Neural cell (in vitro differentiated cells): ENCODE measurements around the gene SIVA1. TPM values are rescaled to one million over a fixed set of nuclear protein-coding genes. Genes with fewer than 3 reads are reported as not detected.
A peak's percentile ranks its signal among the peaks of the same experiment; 100 is the strongest.

Source experiments
- H2AFZ ChIP-seq: fragments of 200-600, 300-800 bp; sonication (generic), shearing (Covaris generic); 2 replicates; pipeline ENCODE4 v1.6.0; 2014; ENCODE audit warnings: low read depth, mild to moderate bottlenecking, antibody characterized with exemption, low read length, moderate library complexity
- H3F3A ChIP-seq: fragments of 200-600 bp; shearing (Covaris generic); 2 replicates; pipeline ENCODE4 v1.6.1; 2016; ENCODE audit warnings: mild to moderate bottlenecking, moderate library complexity, mixed read lengths, antibody characterized with exemption, low read length; ENCODE audit not compliant: insufficient read depth, poor library complexity, severe bottlenecking
- H3K27ac ChIP-seq: fragments of 200-600, 300-800 bp; sonication (generic), shearing (Covaris generic); 2 replicates; pipeline ENCODE4 v1.5.1; 2014; ENCODE audit warnings: mild to moderate bottlenecking, low read length, moderate library complexity
- H3K27me3 ChIP-seq: fragments of 300-800, 200-600 bp; sonication (generic), shearing (Covaris generic); 2 replicates; pipeline ENCODE4 v1.6.0; 2014; ENCODE audit warnings: mild to moderate bottlenecking, low read depth, low read length, moderate library complexity; ENCODE audit not compliant: insufficient read depth
- H3K36me3 ChIP-seq: fragments of 300-800, 200-600 bp; sonication (generic), shearing (Covaris generic); 2 replicates; pipeline ENCODE4 v1.5.1; 2014; ENCODE audit warnings: mild to moderate bottlenecking, antibody characterized with exemption, low read length, moderate library complexity; ENCODE audit not compliant: insufficient read depth
- H3K4me2 ChIP-seq: fragments of 300-800, 200-600 bp; sonication (generic), shearing (Covaris generic); 2 replicates; pipeline ENCODE4 v1.6.0; 2014; ENCODE audit warnings: mild to moderate bottlenecking, low read length
- H3K4me3 ChIP-seq: fragments of 300-800, 200-600 bp; sonication (generic), shearing (Covaris generic); 2 replicates; pipeline ENCODE4 v1.5.1; 2014; ENCODE audit warnings: mild to moderate bottlenecking, low read length, moderate library complexity
- H3K79me2 ChIP-seq: fragments of 200-600 bp; shearing (Covaris generic); replicated peaks from 2 replicates; pipeline ENCODE4 v1.6.0; 2014; ENCODE audit warnings: mild to moderate bottlenecking, low read length, moderate library complexity; ENCODE audit not compliant: insufficient read depth
- H3K9ac ChIP-seq: fragments of 300-800, 200-600 bp; sonication (generic), shearing (Covaris generic); 2 replicates; pipeline ENCODE4 v1.6.1; 2016; ENCODE audit warnings: mild to moderate bottlenecking, low read length, mixed read lengths
- H3K9me2 ChIP-seq: fragments of 200-600 bp; shearing (Covaris generic); 2 replicates; pipeline ENCODE4 v1.6.1; 2016; ENCODE audit warnings: mild to moderate bottlenecking, low read length, mixed read lengths; ENCODE audit not compliant: insufficient read depth
- H3K9me3 ChIP-seq: fragments of 200-600, 300-800 bp; sonication (generic), shearing (Covaris generic); 2 replicates; pipeline ENCODE4 v1.6.1; 2016; ENCODE audit warnings: mild to moderate bottlenecking, mixed run types, low read length, moderate library complexity, mixed read lengths
- H4K20me1 ChIP-seq: fragments of 200-600 bp; shearing (Covaris generic); 2 replicates; pipeline ENCODE4 v1.6.1; 2016; ENCODE audit warnings: mild to moderate bottlenecking, mixed run types; ENCODE audit not compliant: insufficient read depth
- EP300 ChIP-seq: fragments of 450-650 bp; conservative IDR thresholded peaks from 2 replicates; pipeline ENCODE4 v1.6.1; 2014; ENCODE audit warnings: antibody characterized with exemption, mild to moderate bottlenecking, moderate library complexity; ENCODE audit not compliant: poor library complexity, severe bottlenecking
- EZH2 ChIP-seq: fragments of 200-600, 300-800 bp; shearing (Covaris generic), sonication (generic); IDR thresholded peaks from 2 replicates; pipeline ENCODE4 v1.6.1; 2014; ENCODE audit warnings: antibody characterized with exemption, low read length, borderline replicate concordance, mild to moderate bottlenecking; ENCODE audit not compliant: insufficient read depth, poor library complexity, severe bottlenecking
- MXI1 ChIP-seq: fragments of 450-650 bp; conservative IDR thresholded peaks from 2 replicates; pipeline ENCODE4 v1.6.1; 2014; ENCODE audit warnings: antibody characterized with exemption, mild to moderate bottlenecking; ENCODE audit not compliant: poor library complexity, severe bottlenecking
- POLR2AphosphoS5 ChIP-seq: IDR thresholded peaks from 2 replicates; pipeline ENCODE4 v1.6.1; 2012
- RAD21 ChIP-seq: fragments of 450-650 bp; conservative IDR thresholded peaks from 2 replicates; pipeline ENCODE4 v1.6.1; 2014; ENCODE audit warnings: antibody characterized with exemption, mild to moderate bottlenecking, moderate library complexity
- SMC3 ChIP-seq: fragments of 450-650 bp; conservative IDR thresholded peaks from 2 replicates; pipeline ENCODE4 v1.6.1; 2014; ENCODE audit warnings: antibody characterized with exemption, mild to moderate bottlenecking, moderate library complexity; ENCODE audit not compliant: poor library complexity
- TAF1 ChIP-seq: IDR thresholded peaks from 2 replicates; pipeline ENCODE4 v1.6.1; 2012; ENCODE audit warnings: low read depth
- polyA plus RNA-seq: library from polyadenylated mRNA; depleted of rRNA; stranded (reverse); fragments of >200 nt; gene quantifications from 2 replicates; pipeline ENCODE4 v1.2.3, GENCODE V29; 2014
- TF ChIP-seq, protein P1 (sequence below): fragments of 450-650 bp; IDR thresholded peaks from 2 replicates; pipeline ENCODE4 v1.5.1; 2014; ENCODE audit warnings: antibody characterized with exemption, mild to moderate bottlenecking, moderate library complexity; ENCODE audit not compliant: poor library complexity, severe bottlenecking
- TF ChIP-seq, protein P2 (sequence below): IDR thresholded peaks from 2 replicates; pipeline ENCODE4 v1.6.1; 2012; ENCODE audit warnings: borderline replicate concordance

The SIVA1 gene
- polyA plus RNA-seq, 1 donor from 2014 or later = 180 TPM

DNA sequence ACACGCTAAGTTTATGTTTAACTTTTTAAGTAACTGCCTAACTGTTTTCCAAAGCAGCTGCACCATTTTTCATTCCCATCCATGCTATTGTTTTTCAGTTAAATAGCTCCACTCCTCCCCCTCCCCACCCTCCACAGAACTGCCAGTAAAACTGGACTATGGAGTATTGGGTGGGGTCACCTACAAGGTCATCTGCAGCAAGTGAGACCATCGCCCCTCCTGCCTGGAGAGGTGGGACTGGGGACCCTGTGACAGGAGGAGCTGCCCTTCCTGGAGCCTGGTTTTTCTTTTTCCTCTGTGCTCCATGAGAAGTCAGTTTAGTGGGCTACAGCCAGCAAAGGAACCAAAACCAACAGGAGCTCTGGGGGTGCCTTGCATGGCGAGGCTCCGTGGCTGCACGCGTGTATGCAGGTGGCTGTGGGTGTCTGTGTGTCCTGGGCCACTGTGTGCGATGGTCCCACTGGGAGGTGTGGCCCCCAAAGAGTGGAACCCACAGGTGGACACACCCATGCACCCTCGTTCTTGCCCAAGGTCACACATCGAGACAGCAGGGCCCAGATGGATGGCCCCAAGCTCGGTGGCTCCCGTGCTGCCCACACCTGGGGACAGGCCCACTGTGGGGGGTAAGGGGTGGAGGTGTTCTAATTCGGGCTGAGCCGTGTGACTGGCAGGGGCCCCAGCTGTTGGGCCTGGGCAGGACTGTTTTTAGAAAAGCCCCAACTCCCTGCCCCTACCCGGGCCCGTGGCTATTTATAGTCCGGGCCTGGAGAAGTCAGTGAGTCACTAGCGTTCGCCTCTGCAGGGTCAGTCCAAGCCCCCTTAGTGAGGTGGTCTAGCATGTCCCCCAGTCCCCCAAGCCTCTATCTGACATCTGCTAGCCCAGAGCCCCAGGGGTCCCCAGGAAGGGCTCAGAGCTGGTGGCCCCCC, 31.2 kb upstream of the SIVA1 start:
- H3K9me3 ChIP-seq = no peaks in the 10 kb centered on the region
- no peaks in the 10 kb centered on the region for H3F3A ChIP-seq
- H2AFZ ChIP-seq = no peak overlapping the region
- no peaks in the 10 kb centered on the region for H3K36me3 ChIP-seq
- H3K27me3 ChIP-seq = peaks cover 4% of the 10 kb centered on the region
- H3K4me3 ChIP-seq = no peak overlapping the region
- H3K9me2 ChIP-seq = no peaks in the 10 kb centered on the region
- no peak overlapping the region for H3K9ac ChIP-seq
- TF ChIP-seq MXI1 = no peak
- no peak for TF ChIP-seq POLR2AphosphoS5
- TF ChIP-seq SMC3 = no peak
- no peak for TF ChIP-seq EZH2
- TF ChIP-seq, protein P1, sequence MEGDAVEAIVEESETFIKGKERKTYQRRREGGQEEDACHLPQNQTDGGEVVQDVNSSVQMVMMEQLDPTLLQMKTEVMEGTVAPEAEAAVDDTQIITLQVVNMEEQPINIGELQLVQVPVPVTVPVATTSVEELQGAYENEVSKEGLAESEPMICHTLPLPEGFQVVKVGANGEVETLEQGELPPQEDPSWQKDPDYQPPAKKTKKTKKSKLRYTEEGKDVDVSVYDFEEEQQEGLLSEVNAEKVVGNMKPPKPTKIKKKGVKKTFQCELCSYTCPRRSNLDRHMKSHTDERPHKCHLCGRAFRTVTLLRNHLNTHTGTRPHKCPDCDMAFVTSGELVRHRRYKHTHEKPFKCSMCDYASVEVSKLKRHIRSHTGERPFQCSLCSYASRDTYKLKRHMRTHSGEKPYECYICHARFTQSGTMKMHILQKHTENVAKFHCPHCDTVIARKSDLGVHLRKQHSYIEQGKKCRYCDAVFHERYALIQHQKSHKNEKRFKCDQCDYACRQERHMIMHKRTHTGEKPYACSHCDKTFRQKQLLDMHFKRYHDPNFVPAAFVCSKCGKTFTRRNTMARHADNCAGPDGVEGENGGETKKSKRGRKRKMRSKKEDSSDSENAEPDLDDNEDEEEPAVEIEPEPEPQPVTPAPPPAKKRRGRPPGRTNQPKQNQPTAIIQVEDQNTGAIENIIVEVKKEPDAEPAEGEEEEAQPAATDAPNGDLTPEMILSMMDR = no peak
- TF ChIP-seq, protein P2, sequence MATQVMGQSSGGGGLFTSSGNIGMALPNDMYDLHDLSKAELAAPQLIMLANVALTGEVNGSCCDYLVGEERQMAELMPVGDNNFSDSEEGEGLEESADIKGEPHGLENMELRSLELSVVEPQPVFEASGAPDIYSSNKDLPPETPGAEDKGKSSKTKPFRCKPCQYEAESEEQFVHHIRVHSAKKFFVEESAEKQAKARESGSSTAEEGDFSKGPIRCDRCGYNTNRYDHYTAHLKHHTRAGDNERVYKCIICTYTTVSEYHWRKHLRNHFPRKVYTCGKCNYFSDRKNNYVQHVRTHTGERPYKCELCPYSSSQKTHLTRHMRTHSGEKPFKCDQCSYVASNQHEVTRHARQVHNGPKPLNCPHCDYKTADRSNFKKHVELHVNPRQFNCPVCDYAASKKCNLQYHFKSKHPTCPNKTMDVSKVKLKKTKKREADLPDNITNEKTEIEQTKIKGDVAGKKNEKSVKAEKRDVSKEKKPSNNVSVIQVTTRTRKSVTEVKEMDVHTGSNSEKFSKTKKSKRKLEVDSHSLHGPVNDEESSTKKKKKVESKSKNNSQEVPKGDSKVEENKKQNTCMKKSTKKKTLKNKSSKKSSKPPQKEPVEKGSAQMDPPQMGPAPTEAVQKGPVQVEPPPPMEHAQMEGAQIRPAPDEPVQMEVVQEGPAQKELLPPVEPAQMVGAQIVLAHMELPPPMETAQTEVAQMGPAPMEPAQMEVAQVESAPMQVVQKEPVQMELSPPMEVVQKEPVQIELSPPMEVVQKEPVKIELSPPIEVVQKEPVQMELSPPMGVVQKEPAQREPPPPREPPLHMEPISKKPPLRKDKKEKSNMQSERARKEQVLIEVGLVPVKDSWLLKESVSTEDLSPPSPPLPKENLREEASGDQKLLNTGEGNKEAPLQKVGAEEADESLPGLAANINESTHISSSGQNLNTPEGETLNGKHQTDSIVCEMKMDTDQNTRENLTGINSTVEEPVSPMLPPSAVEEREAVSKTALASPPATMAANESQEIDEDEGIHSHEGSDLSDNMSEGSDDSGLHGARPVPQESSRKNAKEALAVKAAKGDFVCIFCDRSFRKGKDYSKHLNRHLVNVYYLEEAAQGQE = no peak
- no peak for TF ChIP-seq RAD21
- H4K20me1 ChIP-seq = no peaks in the 10 kb centered on the region
- H3K79me2 ChIP-seq = no peaks in the 10 kb centered on the region
- H3K27ac ChIP-seq = no peak overlapping the region
- no peak overlapping the region for H3K4me2 ChIP-seq

DNA sequence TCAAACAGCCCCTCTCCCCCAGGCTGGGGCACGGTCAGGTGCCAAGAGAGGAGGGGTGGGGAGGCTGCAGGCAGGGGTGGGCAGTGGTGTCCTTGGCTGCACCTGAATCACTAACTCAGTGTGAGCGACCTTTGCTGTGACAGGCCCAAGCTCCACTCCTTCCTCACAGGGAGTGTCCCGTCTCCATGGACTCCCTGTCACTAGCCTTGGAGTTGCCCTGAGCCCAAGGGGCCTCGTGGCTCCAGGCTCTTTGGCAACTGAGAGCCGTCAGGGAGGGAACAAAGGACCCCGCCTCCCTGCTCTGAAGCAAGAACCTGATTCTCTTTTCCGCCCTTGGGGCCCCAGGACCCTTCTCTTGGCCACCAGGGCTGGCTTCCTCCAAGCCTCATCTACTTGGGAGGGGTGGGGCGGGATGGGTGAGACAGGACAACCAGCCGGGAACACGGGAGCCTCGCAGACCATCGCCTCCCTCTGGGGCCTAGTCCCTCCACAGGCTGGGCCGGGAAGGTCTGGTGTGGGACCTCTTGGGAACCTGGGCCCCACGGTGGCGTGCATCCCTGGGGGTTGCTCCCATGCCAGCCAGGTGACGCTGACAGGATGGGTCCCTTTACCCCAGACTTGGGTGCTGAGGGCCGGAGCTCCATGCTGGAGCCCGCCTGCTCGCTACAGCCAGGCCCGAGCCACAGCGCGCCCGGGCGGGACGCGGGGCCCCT, 29.9 kb upstream of the SIVA1 start:
- no peaks in the 10 kb centered on the region for H4K20me1 ChIP-seq
- no peaks in the 10 kb centered on the region for H3F3A ChIP-seq
- H2AFZ ChIP-seq = no peak overlapping the region
- H3K4me3 ChIP-seq = peak overlapping the region; percentile 57
- H3K9me3 ChIP-seq = no peaks in the 10 kb centered on the region
- peaks cover 4% of the 10 kb centered on the region for H3K27me3 ChIP-seq
- H3K27ac ChIP-seq = no peak overlapping the region
- no peaks in the 10 kb centered on the region for H3K36me3 ChIP-seq
- H3K9ac ChIP-seq = no peak overlapping the region
- H3K9me2 ChIP-seq = no peaks in the 10 kb centered on the region
- TF ChIP-seq TAF1 (no peak), SMC3 (no peak), POLR2AphosphoS5 (no peak), MXI1 (no peak), EP300 (no peak), RAD21 (no peak), EZH2 (no peak)
- TF ChIP-seq, protein P1 = no peak
- TF ChIP-seq, protein P2 = no peak
- H3K79me2 ChIP-seq = no peaks in the 10 kb centered on the region
- no peak overlapping the region for H3K4me2 ChIP-seq
